Mucosa of stomach (tissue), 1 donor: ENCODE results near the gene LDLRAD3.

Source experiments
- H3K27me3 ChIP-seq: one replicate; pipeline ENCODE4 v1.7.0; 2013; ENCODE audit warnings: mild to moderate bottlenecking, low read length; ENCODE audit not compliant: control insufficient read depth, insufficient read depth
- H3K36me3 ChIP-seq: one replicate; pipeline ENCODE4 v1.7.0; 2013; ENCODE audit warnings: low read length; ENCODE audit not compliant: control insufficient read depth, insufficient read depth
- H3K4me1 ChIP-seq: one replicate; pipeline ENCODE4 v1.7.0; 2013; ENCODE audit warnings: mild to moderate bottlenecking, low read length; ENCODE audit not compliant: control insufficient read depth, insufficient read depth
- H3K4me3 ChIP-seq: one replicate; pipeline ENCODE4 v1.7.0; 2013; ENCODE audit warnings: low read length
- H3K9ac ChIP-seq: one replicate; pipeline ENCODE4 v1.7.0; 2013; ENCODE audit warnings: mild to moderate bottlenecking, low read length, moderate library complexity
- H3K9me3 ChIP-seq: one replicate; pipeline ENCODE4 v1.7.0; 2013; ENCODE audit warnings: mild to moderate bottlenecking, low read length, moderate library complexity; ENCODE audit not compliant: control insufficient read depth
- donor health status: Pancreatic carcinoma.

The LDLRAD3 gene

GRCh38 chr11:36093548-36093947 lies 149.7 kb downstream of the LDLRAD3 start:
- Histone ChIP-seq H3K9me3 (no peaks in the 10 kb centered on the region), H3K27me3 (no peaks in the 10 kb centered on the region), H3K36me3 (no peaks in the 10 kb centered on the region)

GRCh38 chr11:36094164-36094563 lies 150.3 kb downstream of the LDLRAD3 start:
- no peaks in the 10 kb centered on the region for H3K4me1 ChIP-seq
- H3K4me3 ChIP-seq = no peak overlapping the region
- no peaks in the 10 kb centered on the region for H3K9me3 ChIP-seq
- no peaks in the 10 kb centered on the region for H3K27me3 ChIP-seq
- no peaks in the 10 kb centered on the region for H3K36me3 ChIP-seq
- no peak overlapping the region for H3K9ac ChIP-seq

More at GRCh38 chr11:36093548-36093947, 149.7 kb downstream of the LDLRAD3 start:
- Histone ChIP-seq H3K4me3 (no peak overlapping the region), H3K4me1 (no peaks in the 10 kb centered on the region), H3K9ac (no peak overlapping the region)

GRCh38 chr11:36095716-36096115 lies 151.9 kb downstream of the LDLRAD3 start:
- Histone ChIP-seq H3K9me3 (no peaks in the 10 kb centered on the region), H3K4me3 (no peak overlapping the region), H3K9ac (no peak overlapping the region), H3K4me1 (no peaks in the 10 kb centered on the region), H3K36me3 (no peaks in the 10 kb centered on the region), H3K27me3 (no peaks in the 10 kb centered on the region)

GRCh38 chr11:36097219-36097650 lies 153.4 kb downstream of the LDLRAD3 start:
- Histone ChIP-seq H3K9me3 (no peaks in the 10 kb centered on the region), H3K4me3 (no peak overlapping the region), H3K27me3 (no peaks in the 10 kb centered on the region), H3K9ac (no peak overlapping the region), H3K36me3 (no peaks in the 10 kb centered on the region), H3K4me1 (no peaks in the 10 kb centered on the region)

GRCh38 chr11:36098087-36098486 lies 154.2 kb downstream of the LDLRAD3 start:
- no peaks in the 10 kb centered on the region for H3K27me3 ChIP-seq
- no peaks in the 10 kb centered on the region for H3K9me3 ChIP-seq
- no peaks in the 10 kb centered on the region for H3K36me3 ChIP-seq
- H3K9ac ChIP-seq = no peak overlapping the region
- no peak overlapping the region for H3K4me3 ChIP-seq
- no peaks in the 10 kb centered on the region for H3K4me1 ChIP-seq

- H3K4me3 ChIP-seq = no peak overlapping the region
- no peak overlapping the region for H3K9ac ChIP-seq
- no peaks in the 10 kb centered on the region for H3K36me3 ChIP-seq
- H3K27me3 ChIP-seq = no peaks in the 10 kb centered on the region
- H3K4me1 ChIP-seq = no peaks in the 10 kb centered on the region
- H3K9me3 ChIP-seq = no peaks in the 10 kb centered on the region
Observed at GRCh38 chr11:36098853-36099375, 155.1 kb downstream of the LDLRAD3 start.

GRCh38 chr11:36101466-36101865 lies 157.6 kb downstream of the LDLRAD3 start:
- no peaks in the 10 kb centered on the region for H3K9me3 ChIP-seq
- H3K36me3 ChIP-seq = no peaks in the 10 kb centered on the region
- H3K9ac ChIP-seq = no peak overlapping the region
- no peak overlapping the region for H3K4me3 ChIP-seq
- H3K4me1 ChIP-seq = no peaks in the 10 kb centered on the region
- H3K27me3 ChIP-seq = no peaks in the 10 kb centered on the region

- Histone ChIP-seq H3K4me1 (no peaks in the 10 kb centered on the region), H3K36me3 (no peaks in the 10 kb centered on the region), H3K4me3 (no peak overlapping the region), H3K9ac (no peak overlapping the region), H3K27me3 (no peaks in the 10 kb centered on the region), H3K9me3 (no peaks in the 10 kb centered on the region)
Observed at GRCh38 chr11:36102868-36103267, 159.0 kb downstream of the LDLRAD3 start.

GRCh38 chr11:36103933-36104530 lies 160.2 kb downstream of the LDLRAD3 start:
- H3K27me3 ChIP-seq = no peaks in the 10 kb centered on the region

GRCh38 chr11:36104660-36104992 lies 160.8 kb downstream of the LDLRAD3 start:
- no peak overlapping the region for H3K4me3 ChIP-seq
- H3K36me3 ChIP-seq = no peaks in the 10 kb centered on the region
- H3K9me3 ChIP-seq = no peaks in the 10 kb centered on the region
- no peaks in the 10 kb centered on the region for H3K4me1 ChIP-seq
- H3K9ac ChIP-seq = no peak overlapping the region
- H3K27me3 ChIP-seq = no peaks in the 10 kb centered on the region

More at GRCh38 chr11:36103933-36104530, 160.2 kb downstream of the LDLRAD3 start:
- Histone ChIP-seq H3K4me1 (no peaks in the 10 kb centered on the region), H3K9me3 (no peaks in the 10 kb centered on the region), H3K9ac (no peak overlapping the region), H3K4me3 (no peak overlapping the region), H3K36me3 (no peaks in the 10 kb centered on the region)

- Histone ChIP-seq H3K4me1 (no peaks in the 10 kb centered on the region), H3K27me3 (no peaks in the 10 kb centered on the region), H3K36me3 (no peaks in the 10 kb centered on the region), H3K9me3 (no peaks in the 10 kb centered on the region), H3K4me3 (no peak overlapping the region), H3K9ac (no peak overlapping the region)
Observed at GRCh38 chr11:36105743-36106581, 162.1 kb downstream of the LDLRAD3 start.

- H3K9me3 ChIP-seq = no peaks in the 10 kb centered on the region
- no peak overlapping the region for H3K4me3 ChIP-seq
- H3K9ac ChIP-seq = no peak overlapping the region
- no peaks in the 10 kb centered on the region for H3K27me3 ChIP-seq
- H3K36me3 ChIP-seq = no peaks in the 10 kb centered on the region
- H3K4me1 ChIP-seq = no peaks in the 10 kb centered on the region
Observed at GRCh38 chr11:36107547-36107946, 163.7 kb downstream of the LDLRAD3 start.
